HG03575 (cell line): ENCODE results near the gene ARL5B.
A peak's percentile ranks its signal among the peaks of the same experiment; 100 is the strongest.
"Not testable (repeated sequence)": the region's sequence is repeated elsewhere in the genome, so short reads cannot be mapped to it uniquely, and the experiment has no call there.

ENCODE experiments used
- ATAC-seq: cut with Tn5 transposase; IDR thresholded peaks from one replicate; pipeline ENCODE4 v1.9.1; 2021; ENCODE audit not compliant: unreplicated experiment, insufficient number of reproducible peaks, low FRiP score; ENCODE audit errors: extremely low read depth

Gene ARL5B

GRCh38 chr10:18659125-18659818 is at the start of gene ARL5B:
Gene ARL5B, plus strand, starts transcription at chr10:18659431. Its CDS starts 207 bp downstream, at chr10:18659638.
- peak; percentile 63 for ATAC-seq

DNA sequence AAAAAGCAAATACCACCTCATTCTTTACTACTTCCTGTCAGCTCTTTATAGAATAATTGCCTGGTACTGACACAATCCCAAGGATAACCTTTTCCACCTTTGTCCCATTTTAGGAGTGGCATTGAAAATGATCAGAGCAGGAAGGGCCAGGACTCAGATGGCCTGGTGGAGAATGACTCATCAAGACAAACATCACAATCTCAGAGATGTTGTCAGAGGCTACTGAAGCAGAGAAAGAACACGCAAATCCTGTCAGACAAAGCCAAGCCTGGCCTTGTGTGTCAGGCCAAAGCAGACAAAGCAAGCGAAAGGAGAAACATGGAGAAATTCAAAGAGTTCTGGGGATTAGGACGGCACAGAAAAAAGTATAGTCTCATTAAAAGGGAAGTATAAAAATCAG is 48.7 kb upstream of the ARL5B start:
- no peak for ATAC-seq

DNA sequence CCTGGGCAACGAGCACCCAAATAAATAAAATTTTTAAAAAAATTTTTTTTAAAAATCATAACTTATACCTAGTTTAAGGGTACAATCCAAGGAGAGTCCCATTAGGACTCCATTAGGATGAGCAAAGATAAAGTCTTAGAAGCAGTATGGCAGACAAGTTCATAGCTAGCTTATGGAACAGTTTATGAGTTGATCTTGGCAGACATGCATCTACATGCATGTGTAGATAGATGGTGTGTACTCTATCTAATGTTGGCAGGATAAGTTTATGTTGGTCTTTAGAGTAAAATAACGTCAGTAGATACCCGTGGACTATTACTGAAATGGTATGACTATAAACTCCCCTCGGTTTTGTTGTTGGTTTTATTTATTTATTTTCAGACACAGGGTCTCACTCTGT is 48.1 kb upstream of the ARL5B start:
- no peak for ATAC-seq

DNA sequence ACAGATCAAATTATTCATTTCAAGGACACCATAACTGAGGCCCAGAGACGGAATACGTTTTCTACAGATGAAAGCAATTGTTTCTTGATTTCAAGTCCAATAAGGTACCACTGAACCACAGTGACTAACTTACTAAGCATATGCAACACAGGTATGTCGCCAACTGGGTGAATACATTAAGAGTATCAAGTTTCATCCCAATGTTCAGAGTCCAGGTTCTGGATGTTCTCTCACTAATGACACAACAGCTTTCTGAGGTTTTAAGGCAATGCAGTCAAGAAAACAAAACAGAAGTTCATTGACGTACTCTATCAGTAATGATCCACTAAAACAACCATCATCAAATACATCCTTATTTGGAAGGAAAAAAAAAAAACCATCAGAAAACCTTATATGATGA is 43.6 kb upstream of the ARL5B start:
- no peak for ATAC-seq

DNA sequence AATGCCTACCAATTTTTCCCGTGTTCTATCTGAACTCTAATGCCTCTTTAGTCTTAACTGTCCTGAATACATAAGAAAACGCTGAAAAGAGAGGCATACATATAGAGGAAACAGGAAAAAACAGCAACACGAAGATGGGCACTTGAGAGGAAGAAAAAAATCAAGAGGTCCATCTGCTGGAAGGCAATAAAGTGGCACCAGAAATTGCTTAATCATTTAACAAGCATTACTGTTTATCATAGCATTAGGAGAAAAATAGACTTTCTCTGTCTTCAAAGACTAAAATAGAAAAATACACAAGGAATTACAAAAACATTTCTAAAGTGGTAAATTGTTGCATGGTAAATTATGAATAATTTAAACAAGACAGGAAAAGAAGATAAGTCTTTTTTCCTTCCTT is 42.9 kb upstream of the ARL5B start:
- ATAC-seq = no peak

DNA sequence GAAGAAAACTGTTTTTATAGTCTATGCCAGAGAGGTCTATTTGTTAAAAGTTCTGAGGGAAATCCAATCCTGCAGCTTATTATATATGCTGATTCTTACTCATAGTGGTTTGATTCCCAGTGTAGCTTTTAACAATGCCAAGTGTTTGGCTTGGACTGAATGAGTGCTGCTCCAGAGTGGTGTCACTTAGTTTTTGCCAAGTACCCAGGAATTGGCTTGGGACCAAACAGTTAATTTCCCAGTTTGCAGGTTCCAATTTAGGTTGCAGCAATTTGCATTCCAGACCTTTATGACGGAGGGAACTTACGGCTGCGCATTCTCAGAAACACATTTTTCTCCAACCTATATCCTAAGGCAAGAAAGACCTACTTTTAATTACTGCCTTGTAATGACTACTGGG is 40.2 kb upstream of the ARL5B start:
- ATAC-seq = no peak

GRCh38 chr10:18620856-18621255 is 38.4 kb upstream of the ARL5B start:
- no peak for ATAC-seq

DNA sequence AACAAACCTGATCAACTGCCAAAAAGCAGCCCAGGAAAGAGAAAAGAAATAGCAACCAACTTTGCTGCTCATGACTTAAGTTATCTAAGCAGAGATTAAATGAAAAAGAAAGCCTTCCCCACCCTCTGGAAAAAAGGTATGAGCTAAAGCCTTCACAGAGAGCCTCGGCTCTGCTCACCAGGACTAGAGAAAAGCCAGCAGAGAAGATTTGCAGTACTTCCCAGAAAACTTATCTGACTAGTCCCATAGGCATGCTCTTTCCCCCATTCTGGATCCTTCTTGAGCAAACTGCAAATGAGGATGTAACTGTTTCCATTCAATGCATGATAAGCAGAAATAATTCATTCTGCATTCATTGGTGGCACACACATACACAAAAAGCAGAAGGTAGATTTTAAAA is 35.6 kb upstream of the ARL5B start:
- ATAC-seq = not testable (repeated sequence)

GRCh38 chr10:18625886-18626285 is 33.3 kb upstream of the ARL5B start:
- ATAC-seq = no peak

- not testable (repeated sequence) for ATAC-seq
These were observed 31.7 kb upstream of the ARL5B start for GRCh38 chr10:18627452-18628018.

DNA sequence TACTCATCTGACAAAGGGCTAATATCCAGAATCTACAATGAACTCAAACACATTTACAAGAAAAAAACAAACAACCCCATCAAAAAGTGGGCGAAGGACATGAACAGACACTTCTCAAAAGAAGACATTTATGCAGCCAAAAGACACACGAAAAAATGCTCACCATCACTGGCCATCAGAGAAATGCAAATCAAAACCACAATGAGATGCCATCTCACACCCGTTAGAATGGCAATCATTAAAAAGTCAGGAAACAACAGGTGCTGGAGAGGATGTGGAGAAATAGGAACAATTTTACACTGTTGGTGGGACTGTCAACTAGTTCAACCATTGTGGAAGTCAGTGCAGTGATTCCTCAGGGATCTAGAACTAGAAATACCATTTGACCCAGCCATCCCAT is 26.7 kb upstream of the ARL5B start:
- ATAC-seq = not testable (repeated sequence)

- no peak for ATAC-seq
These were observed 23.2 kb upstream of the ARL5B start for GRCh38 chr10:18635995-18636394.

- not testable (repeated sequence) for ATAC-seq
These were observed 21.8 kb upstream of the ARL5B start for GRCh38 chr10:18637400-18637799.

GRCh38 chr10:18639719-18640118 is 19.5 kb upstream of the ARL5B start:
- not testable (repeated sequence) for ATAC-seq

GRCh38 chr10:18647151-18647550 is 12.1 kb upstream of the ARL5B start:
- ATAC-seq = no peak

DNA sequence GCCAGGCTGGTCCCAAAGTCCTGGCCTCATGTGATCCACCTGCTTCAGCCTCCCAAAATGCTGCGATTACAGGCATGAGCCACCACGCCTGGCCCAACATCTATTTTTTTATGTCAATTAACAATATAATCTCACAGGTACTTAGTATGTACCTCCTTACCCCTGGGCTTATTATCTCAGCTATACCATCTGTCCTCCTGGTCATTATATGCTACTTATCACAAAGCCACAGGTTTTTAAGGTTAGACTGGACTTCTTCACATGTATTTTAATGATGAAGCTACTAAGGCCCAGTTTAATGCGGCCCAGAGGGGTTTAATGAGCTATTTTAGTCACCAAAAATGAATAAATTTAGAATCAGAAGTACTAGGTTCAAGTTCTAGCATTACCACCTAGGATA is 11.3 kb upstream of the ARL5B start:
- no peak for ATAC-seq

GRCh38 chr10:18649364-18649959 is 9.8 kb upstream of the ARL5B start:
- no peak for ATAC-seq

DNA sequence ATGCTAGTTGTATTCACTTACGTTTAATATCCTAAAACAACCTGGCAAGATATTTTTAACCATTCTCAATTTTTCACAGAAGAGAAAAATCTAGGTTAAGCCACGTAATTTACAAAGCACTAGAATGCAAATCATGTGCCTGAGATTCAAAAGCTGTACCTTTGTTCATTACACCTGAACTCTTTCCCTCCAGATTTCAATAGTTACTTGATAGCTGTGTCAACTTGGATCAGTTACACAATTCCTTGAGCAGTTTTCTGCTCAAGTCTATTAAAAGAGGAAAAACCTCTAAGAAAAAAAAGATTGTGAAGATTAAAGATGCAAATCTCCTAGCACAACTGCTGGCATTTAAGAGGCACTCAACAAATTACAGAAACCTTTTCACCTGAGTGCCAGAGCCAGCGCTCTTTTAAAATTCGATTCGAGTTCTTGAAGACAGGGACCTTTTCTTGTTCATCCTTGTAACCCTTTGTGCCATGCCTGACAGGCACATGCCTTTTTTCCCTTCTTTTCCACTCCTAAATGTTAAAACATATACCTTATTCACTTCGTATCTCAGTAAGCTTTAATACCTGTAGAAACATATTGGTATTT is 8.7 kb upstream of the ARL5B start:
- no peak for ATAC-seq

DNA sequence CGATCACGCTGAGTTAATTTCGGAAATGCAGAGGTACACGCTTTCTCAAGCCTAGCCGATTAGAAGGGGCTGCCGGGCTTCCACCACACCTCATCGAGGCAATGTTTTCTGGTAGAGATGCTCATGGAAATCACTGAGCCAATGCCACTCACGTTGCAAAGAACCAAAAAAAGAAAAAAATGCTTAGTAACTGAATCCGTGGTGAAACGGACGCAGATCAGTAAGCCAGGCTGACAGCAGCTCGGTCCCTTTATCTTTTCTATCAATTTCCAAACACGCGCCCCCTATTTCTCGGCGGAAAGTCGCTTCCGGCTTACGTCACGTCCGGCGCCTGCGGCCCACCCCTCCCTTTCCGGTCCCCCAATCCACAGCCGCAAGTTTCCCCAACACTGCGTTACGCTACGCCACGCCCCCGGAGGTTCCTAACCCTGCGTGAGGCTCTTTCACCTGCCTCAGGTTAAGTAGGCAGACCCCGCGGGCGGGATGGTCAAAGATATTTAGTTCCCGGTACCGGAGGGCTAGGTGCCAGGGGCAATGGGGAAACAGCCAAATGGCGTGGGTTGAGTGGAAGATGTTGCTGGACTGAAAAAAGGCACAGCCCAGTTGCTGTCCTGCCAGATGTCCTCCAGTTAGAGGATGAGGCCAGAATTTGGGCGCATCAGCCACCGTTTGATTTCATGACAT is 7.8 kb upstream of the ARL5B start, which contains the start of gene NSUN6:
TSS of gene NSUN6 (minus strand) at position 264 of the 684 bp plus-strand sequence. CDS start 384 bp downstream, outside the sequence.
- ATAC-seq = peak; percentile 67
